GM12865 (cell line): ENCODE data around the gene SIL1.
"Not testable (repeated sequence)": the region's sequence is repeated elsewhere in the genome, so short reads cannot be mapped to it uniquely, and the experiment has no call there.

Experiments used
- DNase-seq: peaks from one replicate; pipeline ENCODE4 v3.0.0; 2010; ENCODE audit warnings: low read depth
- H3K4me3 ChIP-seq: 2 replicates; pipeline ENCODE4 v1.5.1; 2011; ENCODE audit warnings: mild to moderate bottlenecking, low read depth, low read length, control low read depth
- CTCF ChIP-seq: IDR thresholded peaks from 2 replicates; pipeline ENCODE4 v1.5.1; 2011; ENCODE audit warnings: low read length, control low read depth, low read depth, inconsistent platforms; ENCODE audit not compliant: insufficient read depth; ENCODE audit errors: missing control alignments

The SIL1 gene

GRCh38 chr5:139046551-139046950 is 151.6 kb downstream of the SIL1 start:
- TF ChIP-seq CTCF = no peak
- no peak overlapping the region for H3K4me3 ChIP-seq
- no peak for DNase-seq

- TF ChIP-seq CTCF = no peak
- DNase-seq = no peak
- no peak overlapping the region for H3K4me3 ChIP-seq
Measured at GRCh38 chr5:139043157-139043905, 154.8 kb downstream of the SIL1 start.

- DNase-seq = no peak
- H3K4me3 ChIP-seq = no peak overlapping the region
- TF ChIP-seq CTCF = no peak
Measured at GRCh38 chr5:139040081-139040480, 158.1 kb downstream of the SIL1 start.

- H3K4me3 ChIP-seq = no peak overlapping the region
- no peak for DNase-seq
- no peak for TF ChIP-seq CTCF
Measured at GRCh38 chr5:139038613-139039305, 159.4 kb downstream of the SIL1 start.

GRCh38 chr5:139037732-139038131 is 160.4 kb downstream of the SIL1 start:
- TF ChIP-seq CTCF = no peak
- no peak for DNase-seq
- no peak overlapping the region for H3K4me3 ChIP-seq

GRCh38 chr5:139036332-139036731 is 161.8 kb downstream of the SIL1 start:
- H3K4me3 ChIP-seq, DNase-seq: not testable (repeated sequence)

- no peak for TF ChIP-seq CTCF
- H3K4me3 ChIP-seq = no peak overlapping the region
- peak; percentile 14 for DNase-seq
Measured at GRCh38 chr5:139027150-139027549, 171.0 kb downstream of the SIL1 start.
